Colonic mucosa (tissue), 4 donors: ENCODE measurements around the gene CRIP2. TPM values are rescaled to one million over a fixed set of nuclear protein-coding genes. Genes with fewer than 3 reads are reported as not detected.

Experiments used
- DNase-seq: peaks from one replicate; pipeline ENCODE4 v3.0.0-alpha.2; 2020
- H3K27ac ChIP-seq: fragments of 200-600 bp; one replicate; pipeline ENCODE4 v1.8.0; 2021
- H3K27me3 ChIP-seq: fragments of 200-600 bp; one replicate; pipeline ENCODE4 v1.8.0; 2021
- H3K36me3 ChIP-seq: fragments of 200-600 bp; one replicate; pipeline ENCODE4 v1.8.0; 2021
- H3K4me1 ChIP-seq: fragments of 200-600 bp; one replicate; pipeline ENCODE4 v1.8.0; 2021; ENCODE audit warnings: mild to moderate bottlenecking
- H3K4me3 ChIP-seq: fragments of 200-600 bp; one replicate; pipeline ENCODE4 v1.8.0; 2021
- H3K9ac ChIP-seq, 2 donors: one replicate each; pipeline ENCODE4 v1.7.0; 2013; ENCODE audit warnings: control low read depth in 2 of 2, low read depth in 2 of 2, low read length in 2 of 2
- H3K9me3 ChIP-seq: fragments of 200-600 bp; one replicate; pipeline ENCODE4 v1.8.0; 2021
- CTCF ChIP-seq: fragments of 200-600 bp; IDR thresholded peaks from one replicate; pipeline ENCODE4 v1.8.0; 2022; ENCODE audit warnings: antibody characterized with exemption, mild to moderate bottlenecking
- intact Hi-C: fragments of 100-400 bp; cut with DNase I; formaldehyde crosslinking; loops from one replicate; pipeline ENCODE4 v1.14.1; 2022
- total RNA-seq, 2 donors: library from RNA; stranded (reverse); fragmentation: NEBNext Ultra II Directional in 1 of 2; extraction: Animal tissue kit (Norgen Biotek cat#: 25700) in 1 of 2; gene quantifications; one replicate each; pipeline ENCODE4 v1.2.1, GENCODE V29; 2021
- donor health status: healthy.
- donor health status: DM: no; HTN: no; CAD: no.
- donor health status: DM: no; HTN: no; CAD: no.

The CRIP2 gene
- total RNA-seq, 2 donors from 2014 or later, result 11.3 to 20.3 TPM

GRCh38 chr14:105483300-105484068 lies 8.9 kb downstream of the CRIP2 start:
- no peak overlapping the region for H3K4me3 ChIP-seq
- no peaks in the 10 kb centered on the region for H3K9me3 ChIP-seq
- intact Hi-C loops, result no loop called here
- H3K27ac ChIP-seq, result no peak overlapping the region
- H3K27me3 ChIP-seq, result peaks cover 31% of the 10 kb centered on the region
- no peaks in the 10 kb centered on the region for H3K36me3 ChIP-seq
- peak overlapping the region; percentile 69 to 79 for H3K9ac ChIP-seq
- peaks cover 30% of the 10 kb centered on the region for H3K4me1 ChIP-seq
- peak; percentile 60 for DNase-seq
- no peak for TF ChIP-seq CTCF

DNA sequence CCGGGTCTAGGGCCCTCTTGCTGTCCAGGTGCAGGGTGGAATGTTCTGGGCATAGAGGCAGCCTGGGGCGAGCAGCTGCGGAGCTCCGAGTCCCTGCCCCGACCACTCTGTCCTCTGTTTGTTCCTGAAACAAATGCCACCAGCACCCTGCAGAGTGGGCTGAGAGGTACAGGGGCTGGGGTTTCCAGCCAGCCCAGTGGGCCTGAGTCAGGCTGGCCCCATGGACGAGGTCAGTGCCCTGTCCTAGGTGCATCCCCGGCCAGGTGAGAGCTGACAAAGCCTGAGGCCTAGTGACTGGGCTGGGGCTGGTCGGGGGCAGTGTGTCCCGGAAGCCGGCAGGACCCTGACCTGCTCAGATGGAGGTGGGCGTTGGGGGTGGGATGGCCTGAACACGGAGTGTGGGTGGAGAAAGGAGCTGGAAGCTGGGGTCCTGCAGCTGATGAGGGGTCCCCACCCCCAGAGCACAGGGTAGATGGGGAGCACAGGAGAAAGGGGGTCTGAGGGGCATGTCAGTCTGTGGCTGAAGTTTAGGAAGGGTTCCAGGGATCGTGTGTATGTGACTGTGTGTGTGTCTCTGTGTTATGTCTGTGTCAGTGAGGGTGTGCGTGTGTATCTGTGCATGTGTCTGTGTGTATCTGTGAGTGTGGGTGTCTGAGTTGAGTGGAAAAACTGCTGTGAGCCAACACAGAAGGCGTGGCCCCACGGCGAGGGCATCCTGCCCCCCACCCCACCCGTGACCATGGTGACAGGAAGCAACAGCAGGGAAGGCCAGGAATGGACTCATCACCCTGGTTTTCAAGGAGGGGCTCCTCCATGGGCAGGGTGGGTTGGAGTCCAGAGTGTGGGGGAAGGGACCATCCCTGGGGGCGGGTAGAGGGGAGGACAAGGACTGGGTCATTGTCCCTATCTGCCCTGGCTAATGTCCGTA lies 9.7 kb downstream of the CRIP2 start:
- no peaks in the 10 kb centered on the region for H3K9me3 ChIP-seq
- H3K36me3 ChIP-seq, result no peaks in the 10 kb centered on the region
- intact Hi-C loops, result no loop called here
- DNase-seq, result peak; percentile 43
- peaks cover 39% of the 10 kb centered on the region for H3K4me1 ChIP-seq
- peak overlapping the region in 1 of 2 donors; percentile 79 for H3K9ac ChIP-seq
- H3K27me3 ChIP-seq, result peaks cover 22% of the 10 kb centered on the region
- no peak for TF ChIP-seq CTCF
- no peak overlapping the region for H3K4me3 ChIP-seq
- no peak overlapping the region for H3K27ac ChIP-seq

DNA sequence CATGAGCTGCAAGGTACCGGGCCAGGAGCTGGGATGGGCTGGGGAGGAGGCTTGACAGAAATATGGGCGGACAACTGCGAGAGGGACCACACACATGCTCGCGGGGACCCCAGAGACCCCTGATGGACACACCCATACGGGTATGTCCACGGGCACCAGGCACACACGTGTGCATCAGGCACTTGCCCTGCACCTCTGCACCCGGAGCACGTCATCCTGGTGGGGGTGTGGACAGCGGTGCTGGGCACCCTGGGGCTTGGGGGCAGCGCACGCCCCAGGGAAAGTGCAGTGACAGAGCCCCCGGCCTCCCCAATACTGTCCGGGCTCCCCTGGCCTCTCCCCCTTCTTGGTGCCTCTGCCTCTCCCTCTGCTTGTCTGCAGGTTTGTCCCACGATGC lies 10.4 kb downstream of the CRIP2 start:
- Histone ChIP-seq H3K9me3 (no peaks in the 10 kb centered on the region), H3K4me1 (peaks cover 40% of the 10 kb centered on the region), H3K36me3 (no peaks in the 10 kb centered on the region), H3K27ac (no peak overlapping the region), H3K27me3 (peaks cover 15% of the 10 kb centered on the region), H3K4me3 (no peak overlapping the region), H3K9ac (no peak overlapping the region)
- DNase-seq, result no peak
- no peak for TF ChIP-seq CTCF
- intact Hi-C loops, result loop anchor here (5.0 kb wide), 1 partner anchor 113 kb away; no protein-coding TSS in a partner anchor

- H3K9ac ChIP-seq, result no peak overlapping the region
- peaks cover 12% of the 10 kb centered on the region for H3K27me3 ChIP-seq
- H3K9me3 ChIP-seq, result no peaks in the 10 kb centered on the region
- H3K27ac ChIP-seq, result no peak overlapping the region
- no peak for TF ChIP-seq CTCF
- no peaks in the 10 kb centered on the region for H3K36me3 ChIP-seq
- peak; percentile 40 for DNase-seq
- peaks cover 36% of the 10 kb centered on the region for H3K4me1 ChIP-seq
- no peak overlapping the region for H3K4me3 ChIP-seq
- intact Hi-C loops, result loop anchor here (5.0 kb wide), 1 partner anchor 113 kb away; no protein-coding TSS in a partner anchor
Measured at GRCh38 chr14:105485739-105486162, 11.1 kb downstream of the CRIP2 start.

- intact Hi-C loops, result loop anchor here (5.0 kb wide), 1 partner anchor 114 kb away; no protein-coding TSS in a partner anchor
- Histone ChIP-seq H3K9ac (peak within 1 kb of the TSS; percentile 86 to 87), H3K4me3 (peak within 1 kb of the TSS; percentile 57)
Measured at GRCh38 chr14:105486163-105486973, 11.7 kb downstream of the CRIP2 start, which contains the start of gene CRIP1. Gene CRIP1, plus strand, starts transcription at chr14:105486886. Its CDS starts 374 bp downstream, at chr14:105487260.

More at GRCh38 chr14:105486163-105486973, 11.7 kb downstream of the CRIP2 start, which contains the start of gene CRIP1:
- peaks cover 32% of the 10 kb centered on the region for H3K4me1 ChIP-seq
- peak within 1 kb of the TSS; percentile 96 for H3K27ac ChIP-seq
- H3K36me3 ChIP-seq, result no peaks in the 10 kb centered on the region
- peak; percentile 55 for DNase-seq
- TF ChIP-seq CTCF, result no peak
- no peaks in the 10 kb centered on the region for H3K9me3 ChIP-seq
- peaks cover 12% of the 10 kb centered on the region for H3K27me3 ChIP-seq
